ENCODE measurements around the gene DUSP5. TPM values are rescaled to one million over a fixed set of nuclear protein-coding genes. Genes with fewer than 3 reads are reported as not detected.

DUSP5 gene
- total and polyA plus RNA-seq, 2 of the 8 experiments (the other 6 are each of a cell fraction or from before 2014, with no cell fraction given), result 13.6 to 30.3 TPM

DNA sequence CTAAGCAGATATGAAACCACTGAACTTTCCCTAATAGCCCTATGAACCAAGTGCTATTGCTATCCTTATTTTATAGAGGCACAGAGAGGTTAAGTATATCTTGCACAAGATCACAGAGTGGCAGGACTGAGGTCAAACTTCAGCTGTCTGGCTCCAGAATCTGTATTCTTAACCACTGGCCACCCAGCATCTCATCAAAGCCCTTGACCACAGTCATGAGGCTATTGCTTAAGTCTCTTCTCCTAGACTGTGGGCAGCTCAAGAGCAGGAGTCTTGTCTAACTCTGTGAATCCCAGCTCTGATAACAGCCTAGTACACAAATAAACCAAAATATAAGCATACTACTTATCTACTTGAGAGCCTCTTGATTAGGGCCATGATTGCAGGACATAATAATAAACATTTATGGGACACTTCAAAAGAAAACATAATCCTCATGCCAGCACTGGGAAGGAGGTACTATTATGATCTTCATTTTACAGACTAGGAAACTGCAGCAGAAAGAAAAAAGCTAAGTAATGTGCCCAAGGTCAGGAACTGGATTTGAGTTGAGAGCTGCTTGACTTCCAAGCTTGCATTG lies 47.3 kb downstream of the DUSP5 start (continued):
- TF ChIP-seq CTCF (IDR thresholded peaks at IDR 0.05; ENCODE audit: control extremely low read depth in 1 of 3, insufficient read depth in 1 of 3, low read depth in 1 of 3, low read length in 3 of 3) (no peak), MAFK (IDR thresholded peaks at IDR 0.05; ENCODE audit: low read depth, low read length) (no peak), RNF2 (IDR thresholded peaks at IDR 0.05; ENCODE audit: borderline replicate concordance, low read depth, low read length, missing control alignments, poor library complexity, severe bottlenecking) (no peak), SIRT6 (IDR thresholded peaks at IDR 0.05; ENCODE audit: low read length) (no peak), GABPA (IDR thresholded peaks at IDR 0.05; ENCODE audit: borderline replicate concordance, insufficient read depth, low read length) (no peak), JUND (IDR thresholded peaks at IDR 0.05; ENCODE audit: low read length) (no peak), RFX5 (IDR thresholded peaks at IDR 0.05; ENCODE audit: borderline replicate concordance, low read depth, low read length) (no peak)
